Neutrophil (primary cell): Measurements from ENCODE around the gene DSEL.

Source experiments
- H3K27ac ChIP-seq: fragments of 200-600 bp; sonication (generic); 2 replicates; pipeline ENCODE4 v1.5.1; 2016; ENCODE audit warnings: mild to moderate bottlenecking, moderate library complexity
- H3K27me3 ChIP-seq: fragments of 200-600 bp; sonication (generic); 2 replicates; pipeline ENCODE4 v1.6.0; 2016; ENCODE audit warnings: mild to moderate bottlenecking
- H3K36me3 ChIP-seq: fragments of 200-600 bp; sonication (generic); 2 replicates; pipeline ENCODE4 v1.5.1; 2017
- H3K4me1 ChIP-seq, 2 experiments: fragments of 200-600 bp in 1 of 2; sonication (generic) in 1 of 2; 1 replicate in 1 of 2; 2 replicates in 1 of 2; pipeline versions ENCODE4 v1.5.1 to v1.6.1; 2013 to 2016; ENCODE audit warnings: low read depth in 1 of 2, low read length in 1 of 2, mild to moderate bottlenecking in 1 of 2, moderate library complexity in 1 of 2; ENCODE audit not compliant: control insufficient read depth in 1 of 2, insufficient read depth in 1 of 2
- H3K4me3 ChIP-seq, 2 experiments: fragments of 200-600 bp in 1 of 2; sonication (generic) in 1 of 2; 1 replicate in 1 of 2; 2 replicates in 1 of 2; pipeline ENCODE4 v1.5.1; 2013 to 2016; ENCODE audit warnings: low read depth in 1 of 2, low read length in 1 of 2, mild to moderate bottlenecking in 1 of 2, moderate library complexity in 1 of 2
- H3K9me3 ChIP-seq: fragments of 200-600 bp; sonication (generic); 2 replicates; pipeline ENCODE4 v1.5.1; 2016
- TF ChIP-seq, protein P1 (sequence below): fragments of 200-600 bp; sonication (generic); IDR thresholded peaks from 2 replicates; pipeline ENCODE4 v1.5.1; 2016; ENCODE audit warnings: antibody characterized with exemption

Gene DSEL

GRCh38 chr18:67484458-67484857 is 32.1 kb downstream of the DSEL start:
- no peaks in the 10 kb centered on the region for H3K9me3 ChIP-seq
- TF ChIP-seq, protein P1, sequence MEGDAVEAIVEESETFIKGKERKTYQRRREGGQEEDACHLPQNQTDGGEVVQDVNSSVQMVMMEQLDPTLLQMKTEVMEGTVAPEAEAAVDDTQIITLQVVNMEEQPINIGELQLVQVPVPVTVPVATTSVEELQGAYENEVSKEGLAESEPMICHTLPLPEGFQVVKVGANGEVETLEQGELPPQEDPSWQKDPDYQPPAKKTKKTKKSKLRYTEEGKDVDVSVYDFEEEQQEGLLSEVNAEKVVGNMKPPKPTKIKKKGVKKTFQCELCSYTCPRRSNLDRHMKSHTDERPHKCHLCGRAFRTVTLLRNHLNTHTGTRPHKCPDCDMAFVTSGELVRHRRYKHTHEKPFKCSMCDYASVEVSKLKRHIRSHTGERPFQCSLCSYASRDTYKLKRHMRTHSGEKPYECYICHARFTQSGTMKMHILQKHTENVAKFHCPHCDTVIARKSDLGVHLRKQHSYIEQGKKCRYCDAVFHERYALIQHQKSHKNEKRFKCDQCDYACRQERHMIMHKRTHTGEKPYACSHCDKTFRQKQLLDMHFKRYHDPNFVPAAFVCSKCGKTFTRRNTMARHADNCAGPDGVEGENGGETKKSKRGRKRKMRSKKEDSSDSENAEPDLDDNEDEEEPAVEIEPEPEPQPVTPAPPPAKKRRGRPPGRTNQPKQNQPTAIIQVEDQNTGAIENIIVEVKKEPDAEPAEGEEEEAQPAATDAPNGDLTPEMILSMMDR = no peak
- no peaks in the 10 kb centered on the region for H3K4me1 ChIP-seq
- no peaks in the 10 kb centered on the region for H3K27me3 ChIP-seq
- no peaks in the 10 kb centered on the region for H3K36me3 ChIP-seq
- H3K27ac ChIP-seq = no peak overlapping the region
- H3K4me3 ChIP-seq = no peak overlapping the region

GRCh38 chr18:67483952-67484351 is 32.6 kb downstream of the DSEL start:
- TF ChIP-seq, protein P1 = no peak
- Histone ChIP-seq H3K36me3 (no peaks in the 10 kb centered on the region), H3K9me3 (no peaks in the 10 kb centered on the region), H3K4me3 (no peak overlapping the region), H3K27me3 (no peaks in the 10 kb centered on the region), H3K27ac (no peak overlapping the region), H3K4me1 (no peaks in the 10 kb centered on the region)

GRCh38 chr18:67483237-67483636 is 33.3 kb downstream of the DSEL start:
- Histone ChIP-seq H3K36me3 (no peaks in the 10 kb centered on the region), H3K27me3 (no peaks in the 10 kb centered on the region), H3K4me1 (no peaks in the 10 kb centered on the region), H3K4me3 (no peak overlapping the region), H3K9me3 (no peaks in the 10 kb centered on the region), H3K27ac (no peak overlapping the region)
- TF ChIP-seq, protein P1 = no peak

DNA sequence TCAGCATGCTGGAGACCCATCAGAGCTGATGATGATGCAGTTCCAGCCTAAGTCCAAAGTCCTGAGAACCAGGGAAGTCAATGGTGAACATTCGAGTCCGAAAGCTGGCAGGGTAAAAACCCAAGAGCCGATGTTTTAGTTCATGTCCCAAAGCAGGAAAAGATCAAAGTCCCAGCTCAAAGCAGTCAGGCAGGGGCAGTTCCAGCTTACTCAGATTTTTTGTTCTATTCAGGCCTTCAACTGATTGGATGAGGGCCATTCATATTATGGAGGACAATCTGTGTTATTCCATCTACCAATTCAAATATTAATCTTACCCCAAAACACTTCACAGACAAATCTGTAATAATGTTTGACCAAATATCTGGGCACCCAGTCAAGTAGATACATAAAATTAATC is 38.3 kb downstream of the DSEL start:
- Histone ChIP-seq H3K4me3 (no peak overlapping the region), H3K9me3 (no peaks in the 10 kb centered on the region), H3K27me3 (no peaks in the 10 kb centered on the region), H3K4me1 (no peaks in the 10 kb centered on the region), H3K27ac (no peak overlapping the region), H3K36me3 (no peaks in the 10 kb centered on the region)
- TF ChIP-seq, protein P1 = no peak

DNA sequence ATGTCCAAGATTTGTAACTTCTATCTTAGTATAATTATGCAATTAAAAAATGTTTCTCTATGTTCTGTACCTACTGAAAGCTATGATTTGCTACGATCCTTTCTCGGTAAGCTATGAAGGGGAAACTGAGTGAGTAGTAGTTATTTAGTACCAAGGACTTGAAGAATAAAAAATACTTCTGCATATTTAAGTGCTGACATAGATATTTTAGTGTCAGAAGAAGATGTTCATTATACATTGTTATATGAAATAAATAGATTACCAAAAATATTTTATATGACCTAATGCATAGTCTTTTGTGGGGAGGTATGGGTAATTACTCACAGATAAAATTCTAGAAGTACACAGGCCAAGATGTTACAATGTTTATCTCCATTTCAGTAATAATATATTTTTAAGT is 39.0 kb downstream of the DSEL start:
- H3K4me3 ChIP-seq = no peak overlapping the region
- no peaks in the 10 kb centered on the region for H3K4me1 ChIP-seq
- no peak overlapping the region for H3K27ac ChIP-seq
- no peaks in the 10 kb centered on the region for H3K9me3 ChIP-seq
- H3K36me3 ChIP-seq = no peaks in the 10 kb centered on the region
- H3K27me3 ChIP-seq = no peaks in the 10 kb centered on the region
- TF ChIP-seq, protein P1 = no peak

DNA sequence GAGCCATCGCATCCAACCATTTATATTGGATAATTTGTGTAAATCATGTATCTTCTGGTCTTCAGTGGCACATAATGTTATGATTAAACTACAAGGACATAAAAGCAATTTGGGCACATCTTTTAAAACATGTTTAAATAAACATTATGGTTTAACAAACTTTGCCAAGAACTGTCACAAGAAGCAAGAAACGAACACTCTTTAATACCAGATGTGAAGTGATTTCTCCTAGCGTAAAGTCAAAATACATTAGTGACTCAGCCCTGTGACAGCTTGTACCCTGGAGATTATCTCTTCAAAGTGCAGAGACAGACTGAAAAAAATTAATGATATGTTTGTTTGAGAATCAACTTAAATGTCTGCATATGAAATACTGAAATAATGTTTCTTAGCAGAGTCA is 39.9 kb downstream of the DSEL start:
- TF ChIP-seq, protein P1 = no peak
- no peaks in the 10 kb centered on the region for H3K9me3 ChIP-seq

More for the DNA sequence above, 39.9 kb downstream of the DSEL start:
- H3K27me3 ChIP-seq = no peaks in the 10 kb centered on the region
- no peaks in the 10 kb centered on the region for H3K4me1 ChIP-seq
- H3K4me3 ChIP-seq = no peak overlapping the region
- no peak overlapping the region for H3K27ac ChIP-seq
- no peaks in the 10 kb centered on the region for H3K36me3 ChIP-seq
